GM19438 (cell line): ENCODE results near the gene DUSP11.
A peak's percentile ranks its signal among the peaks of the same experiment; 100 is the strongest.
"Not testable (repeated sequence)": the region's sequence is repeated elsewhere in the genome, so short reads cannot be mapped to it uniquely, and the experiment has no call there.

ENCODE experiments used
- ATAC-seq: cut with Tn5 transposase; IDR thresholded peaks from one replicate; pipeline ENCODE4 v1.9.1; 2021; ENCODE audit warnings: low read depth; ENCODE audit not compliant: unreplicated experiment

Gene DUSP11

DNA sequence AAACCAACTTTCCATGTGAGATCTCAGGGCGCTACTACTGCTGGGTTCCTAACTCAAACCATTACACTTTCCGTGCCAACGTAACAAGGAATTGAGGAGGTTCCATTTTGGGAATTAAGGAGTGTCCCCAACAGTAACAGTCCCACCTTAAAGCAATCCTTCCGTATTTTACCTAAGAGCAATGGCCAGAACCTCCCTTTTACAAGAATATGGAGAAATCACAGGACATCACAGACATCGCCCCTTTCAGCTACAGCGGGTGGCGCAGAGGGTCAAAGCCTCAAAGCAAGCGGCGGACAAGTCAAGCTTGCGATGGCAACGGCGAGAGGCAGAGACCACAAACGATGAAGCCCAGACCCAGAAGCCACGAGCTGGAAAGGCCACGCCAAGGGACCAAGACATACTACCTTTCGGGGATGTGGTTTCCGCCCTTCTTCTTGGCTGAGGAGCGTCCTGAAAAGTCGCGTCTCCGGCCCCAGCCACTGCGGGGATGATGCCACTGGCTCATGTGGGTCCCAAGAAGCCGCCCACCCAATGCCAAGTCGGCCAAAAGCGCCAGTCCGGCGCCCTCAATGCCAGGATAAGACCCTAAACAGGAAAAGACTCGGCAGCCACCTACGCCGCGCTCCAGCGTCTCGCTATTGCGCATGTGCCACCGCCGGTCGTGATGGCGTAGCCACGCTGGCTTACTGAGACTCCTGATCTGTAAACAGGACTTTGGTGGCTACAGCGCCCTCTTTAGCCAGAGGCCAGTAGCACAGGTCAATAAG, at the start of gene DUSP11:
DUSP11 (minus strand) TSS at position 637 of the 770 bp plus-strand sequence; CDS start at position 508, 129 bp downstream.
- peak; percentile 99 for ATAC-seq

DNA sequence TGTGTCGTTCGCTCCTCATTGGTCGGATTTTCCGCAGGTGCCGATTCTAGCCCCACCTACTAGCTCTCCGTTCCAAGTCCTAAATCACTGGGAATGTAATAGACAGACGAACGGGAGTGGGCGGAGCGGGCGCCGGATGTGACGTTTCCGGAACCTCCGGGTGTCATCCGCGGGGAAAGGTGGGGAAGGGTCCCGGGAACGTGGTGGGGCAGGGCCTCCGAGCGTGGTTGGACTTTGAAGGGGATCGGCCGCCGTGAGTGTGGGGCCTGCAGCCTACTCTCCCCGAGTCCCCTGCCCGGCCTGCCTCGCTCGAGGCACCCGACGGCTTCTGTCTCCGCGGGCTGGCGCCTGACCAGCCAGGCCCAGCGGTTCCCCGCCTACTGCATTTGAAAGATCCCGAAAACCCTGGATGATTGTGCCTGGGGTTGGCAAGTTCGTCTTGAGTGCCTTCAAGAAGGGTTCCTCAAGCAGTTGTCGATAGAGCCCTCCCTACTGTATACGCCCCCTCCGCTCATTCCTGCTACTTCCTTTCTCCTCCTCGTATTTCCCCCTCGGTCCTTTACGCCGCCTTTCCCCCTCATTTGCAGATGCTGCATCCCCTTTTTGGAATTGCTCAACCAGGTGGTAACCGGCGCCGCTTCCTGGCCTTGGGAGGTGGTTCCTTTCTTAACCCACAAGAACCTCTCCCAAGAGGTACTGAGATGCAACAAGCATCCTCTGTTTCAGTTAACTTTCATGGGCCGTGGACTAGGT, 49.1 kb upstream of the DUSP11 start, which contains the start of gene STAMBP:
STAMBP (plus strand) TSS at position 144 of the 753 bp plus-strand sequence. CDS start 1,896 bp downstream, outside the sequence.
- ATAC-seq: peak; percentile 91

DNA sequence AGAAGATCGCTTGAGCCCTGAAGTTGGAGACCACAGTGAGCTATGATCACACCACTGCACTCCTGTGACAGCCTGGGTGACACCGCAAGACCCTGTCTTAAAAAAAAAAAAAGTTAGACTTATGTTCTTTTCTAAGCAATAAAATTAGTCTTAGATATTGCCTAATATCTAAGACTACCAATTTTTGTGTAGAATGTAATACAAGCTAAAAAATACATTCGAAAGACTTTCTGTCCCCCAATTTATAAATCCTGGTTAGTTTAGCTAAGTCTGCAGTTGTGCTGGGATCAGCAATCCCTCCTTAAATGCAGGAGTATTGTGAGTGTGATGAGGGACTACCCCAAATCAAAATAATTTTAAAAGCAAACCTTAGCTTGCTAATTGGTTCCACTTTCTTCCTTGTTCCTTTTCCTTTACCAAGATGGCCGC, 48.5 kb upstream of the DUSP11 start:
- no peak for ATAC-seq

DNA sequence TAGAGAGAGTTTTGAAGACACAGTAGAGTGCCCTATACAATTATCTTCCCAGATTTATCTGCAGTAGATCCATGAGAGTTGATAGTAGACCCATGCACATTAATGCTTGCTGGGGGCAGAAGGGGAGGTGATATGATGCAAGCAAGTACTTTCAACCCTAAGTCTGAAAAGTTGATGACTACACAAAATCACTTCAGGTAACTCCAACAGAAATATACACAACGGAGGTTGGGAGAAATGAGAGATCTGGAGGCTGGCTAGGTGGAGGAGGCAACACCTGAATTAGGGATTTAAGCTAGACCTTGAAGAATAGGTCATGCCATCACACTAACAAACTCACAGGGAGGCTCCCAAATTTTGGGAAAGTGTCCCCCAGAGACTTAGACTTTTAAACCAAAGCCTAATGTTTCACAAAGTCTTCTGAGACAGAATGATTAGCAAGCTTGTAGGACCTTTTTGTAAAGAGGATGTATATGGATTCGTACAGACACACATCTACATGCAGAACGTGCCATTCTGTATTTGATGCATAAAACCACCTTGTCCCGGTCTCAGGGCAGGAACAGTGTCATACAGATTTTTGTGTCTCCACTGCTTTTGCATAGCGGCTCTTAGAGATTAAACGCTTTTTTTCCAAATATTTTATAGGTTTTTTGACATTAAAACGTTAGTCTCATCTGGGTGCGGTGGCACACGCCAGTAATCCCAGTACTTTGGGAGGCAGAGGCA, 47.9 kb upstream of the DUSP11 start:
- ATAC-seq: no peak

DNA sequence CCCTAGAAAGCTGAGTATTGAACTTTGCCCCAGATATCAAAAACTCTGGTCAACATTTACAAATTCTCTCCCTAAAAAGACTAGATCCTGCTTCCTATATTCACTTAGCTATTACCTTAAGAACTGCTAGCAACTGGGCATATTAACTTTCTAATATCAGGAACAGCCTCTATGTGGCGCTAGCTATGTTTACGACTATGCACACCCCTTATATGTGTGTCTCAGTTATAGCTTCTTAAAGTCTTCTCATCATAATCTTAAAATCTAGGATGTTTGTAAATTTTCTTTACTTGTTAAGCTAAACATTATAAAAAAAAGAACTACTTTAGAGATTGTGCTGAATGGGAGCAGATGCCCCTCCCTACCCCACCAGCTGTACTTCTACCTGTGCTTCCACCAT, 47.1 kb upstream of the DUSP11 start:
- ATAC-seq: no peak

DNA sequence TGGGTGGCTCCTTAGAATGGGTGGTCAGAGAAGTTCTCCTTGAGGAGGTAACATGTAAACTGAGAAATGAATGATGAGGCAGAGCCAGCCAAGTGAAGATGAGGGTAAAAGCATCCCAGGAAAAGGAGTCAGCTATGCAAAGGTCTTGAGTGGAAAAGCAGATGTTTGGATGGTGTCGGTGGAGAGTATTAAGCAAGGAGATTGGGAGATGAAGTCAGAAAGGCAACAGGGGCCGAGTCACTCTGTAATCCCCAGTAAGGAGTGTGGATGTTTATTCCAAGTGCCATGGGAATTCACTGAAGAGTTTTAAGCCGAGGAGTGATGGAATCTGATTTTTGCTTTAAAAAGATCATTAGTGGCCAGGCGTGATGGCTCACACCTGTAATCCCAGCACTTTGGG, 45.5 kb upstream of the DUSP11 start:
- no peak for ATAC-seq

- ATAC-seq: no peak
Measured at GRCh38 chr2:73823916-73824523, 44.1 kb upstream of the DUSP11 start.

DNA sequence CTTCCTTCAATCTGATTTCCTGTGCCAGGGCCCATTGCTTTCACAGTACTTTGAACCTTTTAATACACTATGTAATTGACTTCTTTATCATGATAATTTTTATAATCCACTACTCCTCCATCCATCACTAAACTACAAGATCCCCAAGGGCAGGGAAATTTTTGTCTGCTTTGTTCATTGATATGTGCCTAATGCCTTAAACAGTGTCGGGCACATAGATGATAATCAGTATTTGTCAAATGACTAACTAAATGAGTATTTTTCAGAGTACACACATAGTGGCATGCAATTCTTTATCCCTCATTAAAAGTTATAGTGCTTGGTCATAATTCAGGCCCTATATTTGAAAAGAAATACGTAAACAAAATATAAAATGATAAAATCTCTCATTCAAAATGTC, 43.5 kb upstream of the DUSP11 start:
- ATAC-seq: no peak

DNA sequence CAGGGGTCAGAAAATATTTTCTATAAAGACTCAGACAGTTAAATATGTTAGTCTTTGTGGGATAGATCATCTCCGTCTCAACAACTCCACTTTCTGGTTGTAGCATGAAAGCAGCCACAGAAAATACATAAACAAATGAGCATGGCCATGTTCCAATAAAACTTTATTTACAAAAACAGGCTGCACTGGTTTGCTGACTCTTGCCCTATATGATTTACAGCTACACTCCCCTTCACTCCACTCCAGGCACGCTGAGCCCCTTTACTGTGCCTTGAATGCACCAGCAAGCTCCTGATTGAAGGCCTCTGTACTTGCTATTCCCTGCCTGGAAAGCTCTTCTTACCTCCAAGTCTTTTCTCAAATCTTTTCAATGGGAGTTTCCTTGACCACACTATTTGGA, 43.1 kb upstream of the DUSP11 start:
- no peak for ATAC-seq

DNA sequence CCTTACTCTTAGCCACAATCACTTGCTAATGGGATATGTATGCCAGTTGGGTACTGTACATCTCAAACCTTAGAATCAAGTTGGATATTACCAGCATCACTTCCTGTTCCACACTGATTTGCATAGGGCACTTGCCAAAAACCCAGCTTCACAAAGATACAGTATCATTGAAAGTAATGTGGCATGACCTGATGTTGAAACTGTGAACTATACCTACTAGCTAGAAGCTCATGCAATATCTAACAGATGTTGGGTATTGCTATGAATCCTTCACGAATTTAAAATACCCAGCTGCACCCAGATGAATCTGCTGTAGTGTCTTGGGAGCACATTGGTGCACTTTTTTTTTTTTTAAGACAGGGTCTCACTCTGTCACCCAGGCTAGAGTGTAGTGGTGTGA, 42.4 kb upstream of the DUSP11 start:
- no peak for ATAC-seq

DNA sequence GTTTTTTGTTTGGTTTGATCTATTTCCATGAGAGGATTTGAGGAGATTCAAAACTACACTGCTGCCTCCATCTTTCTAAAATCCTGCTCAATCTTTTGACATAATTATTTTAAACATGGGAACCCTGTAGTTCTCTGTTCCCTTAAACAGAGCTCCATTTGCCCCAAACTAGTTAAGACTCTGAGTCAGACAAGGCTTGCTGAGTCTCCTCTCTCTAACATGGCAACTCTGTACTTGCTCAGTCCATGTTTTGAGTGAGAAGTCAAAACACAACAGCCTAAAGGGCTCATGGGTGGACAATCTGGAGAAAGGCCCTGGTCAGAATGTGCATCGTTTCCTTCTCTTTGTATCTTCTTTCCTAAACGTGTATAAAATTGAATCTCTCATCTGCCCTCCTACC, 41.8 kb upstream of the DUSP11 start:
- no peak for ATAC-seq

DNA sequence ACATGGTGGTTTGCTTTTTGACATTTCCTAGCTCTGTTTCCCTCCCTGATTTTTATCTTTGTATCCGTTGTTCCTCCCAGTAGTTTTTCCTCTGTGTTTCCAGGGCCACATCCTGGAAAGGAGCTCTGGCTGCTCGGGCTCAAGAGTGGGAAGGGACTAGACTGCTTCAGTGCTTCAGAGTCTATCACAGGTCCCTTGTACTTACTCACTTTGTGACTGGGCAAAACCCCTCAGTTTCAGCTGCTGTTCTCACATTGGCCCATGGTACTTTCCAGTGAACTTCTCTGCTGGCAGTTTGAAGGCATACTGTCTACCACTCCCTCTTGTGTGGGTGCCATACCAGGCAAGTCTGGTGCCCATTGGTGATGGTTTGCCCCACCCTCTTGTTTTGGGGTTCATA, 41.3 kb upstream of the DUSP11 start:
- no peak for ATAC-seq

DNA sequence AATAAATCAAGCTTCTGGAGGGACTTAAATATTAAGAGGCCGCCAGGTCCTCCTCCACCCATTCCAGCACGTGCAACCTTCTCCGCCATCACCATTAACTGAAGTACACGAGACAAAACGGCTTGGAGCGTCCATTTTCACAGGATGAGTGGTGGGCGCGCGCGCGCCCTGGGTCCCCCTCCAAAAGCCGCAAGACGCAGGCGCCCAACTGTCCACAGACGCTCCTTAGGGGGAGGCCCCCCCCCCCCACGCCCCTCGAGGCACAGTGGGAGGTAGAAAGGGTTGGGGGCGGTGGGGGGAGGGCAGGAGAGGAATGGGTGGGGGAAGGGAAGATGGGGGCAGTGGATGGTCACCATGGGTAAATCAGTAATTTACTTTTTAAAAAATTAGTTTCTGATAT, 38.4 kb upstream of the DUSP11 start:
- ATAC-seq: no peak

GRCh38 chr2:73812635-73813034, 32.7 kb upstream of the DUSP11 start:
- ATAC-seq: no peak

GRCh38 chr2:73811878-73812277, 32.0 kb upstream of the DUSP11 start:
- no peak for ATAC-seq

GRCh38 chr2:73783883-73784282, 4.0 kb upstream of the DUSP11 start, which contains the start of gene C2orf78:
TSS of gene C2orf78 (plus strand) at chr2:73784183. CDS start at chr2:73784310, 127 bp downstream.
- not testable (repeated sequence) for ATAC-seq

GRCh38 chr2:73783402-73783801, 3.5 kb upstream of the DUSP11 start:
- not testable (repeated sequence) for ATAC-seq

DNA sequence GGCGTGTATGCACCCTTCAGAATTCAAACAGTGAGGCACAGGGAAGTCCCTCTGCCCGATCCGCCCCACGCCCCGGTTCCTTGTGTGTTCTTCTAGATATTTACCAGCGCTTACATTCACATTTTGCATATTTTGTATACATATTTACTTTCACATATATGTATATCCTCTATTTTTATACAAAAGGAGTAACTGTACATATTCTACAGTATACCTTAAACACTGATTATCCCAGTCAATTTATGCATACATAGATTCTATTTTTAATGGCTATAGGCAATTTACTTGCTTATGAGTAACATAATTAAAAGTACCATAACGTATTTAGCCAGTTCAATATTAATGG, 307 bp upstream of the DUSP11 start:
- no peak for ATAC-seq

DNA sequence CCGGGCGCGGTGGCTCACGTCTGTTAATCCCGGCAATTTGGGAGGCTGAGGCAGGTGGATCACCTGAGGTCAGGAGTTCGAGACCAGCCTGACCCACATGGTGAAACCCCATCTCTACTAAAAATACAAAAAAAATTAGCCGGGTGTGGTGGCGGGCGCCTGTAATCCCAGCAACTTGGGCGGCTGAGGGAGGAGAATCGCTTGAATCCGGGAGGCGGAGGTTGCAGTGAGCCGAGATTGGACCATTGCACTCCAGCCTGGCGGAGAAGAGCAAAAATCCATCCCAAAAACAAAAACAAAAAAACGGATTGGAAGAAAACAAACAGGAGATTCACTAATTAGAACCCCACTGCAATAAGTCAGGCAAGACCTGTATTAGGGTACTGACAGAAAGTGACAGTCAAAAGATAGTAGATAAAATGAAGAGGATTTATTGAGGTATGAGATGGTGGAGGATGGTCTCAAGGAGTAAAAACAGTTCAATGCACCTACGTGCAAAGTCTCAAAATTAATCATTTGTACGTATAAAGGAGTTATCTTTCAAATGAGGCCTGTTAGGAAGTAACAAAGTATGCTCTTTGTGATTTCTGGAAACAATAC, 936 bp downstream of the DUSP11 start:
- not testable (repeated sequence) for ATAC-seq

DNA sequence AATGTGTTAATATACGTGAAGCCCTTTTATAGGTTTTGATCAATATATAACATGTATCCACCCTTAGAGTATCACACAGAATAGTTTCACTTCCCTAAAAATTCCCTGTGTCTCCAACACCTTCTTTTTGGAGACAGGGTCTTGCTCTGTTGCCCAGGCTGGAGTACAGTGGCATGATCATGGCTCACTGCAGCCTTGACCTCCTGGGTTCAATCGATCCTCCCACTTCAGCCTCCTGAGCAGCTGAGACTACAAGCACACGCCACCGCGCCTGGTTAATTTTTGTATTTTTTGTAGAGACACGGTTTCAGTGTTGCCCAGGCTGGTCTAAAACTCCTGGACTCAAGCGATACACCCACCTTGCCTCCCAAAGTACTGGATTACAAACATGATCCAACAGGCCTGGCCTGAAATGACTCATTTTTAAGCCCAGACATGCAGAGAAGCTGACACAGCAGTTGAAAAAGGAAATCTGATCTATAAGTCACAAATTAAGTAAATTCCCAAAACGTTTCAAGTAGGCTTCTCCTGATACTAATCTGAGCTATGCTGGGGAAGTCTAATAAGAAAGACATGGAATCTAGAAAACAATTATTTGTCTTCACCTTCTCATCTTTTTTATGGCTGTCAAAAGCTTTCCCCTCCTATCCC, 2.9 kb downstream of the DUSP11 start:
- ATAC-seq: no peak
